ENCODE measurements around the gene KDM6B.

Gene KDM6B

GRCh38 chr17:7841396-7841914, 7.4 kb downstream of the KDM6B start:
- peak; percentile 94 for DNase-seq (ENCODE audit: low spot score)

DNA sequence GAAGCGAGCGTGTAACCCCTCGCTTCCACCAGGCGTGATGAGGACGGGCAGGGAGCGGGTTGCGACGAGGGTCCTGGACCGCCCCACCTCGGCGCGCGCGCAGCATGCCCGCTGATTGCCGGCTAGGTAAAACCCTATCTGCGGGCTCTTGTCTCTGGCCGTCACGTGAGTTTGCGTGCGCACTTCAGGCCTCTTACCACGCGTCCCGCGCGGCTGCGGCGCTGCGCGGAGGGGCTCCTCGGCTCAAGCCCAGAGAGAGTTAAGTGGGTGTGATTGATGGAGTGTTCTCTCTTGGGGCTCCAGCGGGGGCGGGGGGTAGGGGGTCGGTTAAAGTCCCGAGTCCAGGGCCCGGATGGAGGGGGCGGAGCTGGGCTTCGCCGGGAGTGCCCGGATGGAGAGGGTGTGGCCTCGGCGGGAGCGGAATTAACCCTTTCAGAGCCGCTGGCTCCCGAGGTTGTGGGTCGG, 7.9 kb downstream of the KDM6B start:
- peak; percentile 92 for DNase-seq (ENCODE audit: low spot score)

GRCh38 chr17:7842380-7843256, 8.6 kb downstream of the KDM6B start:
- DNase-seq (ENCODE audit: low spot score), result peak; percentile 72

DNA sequence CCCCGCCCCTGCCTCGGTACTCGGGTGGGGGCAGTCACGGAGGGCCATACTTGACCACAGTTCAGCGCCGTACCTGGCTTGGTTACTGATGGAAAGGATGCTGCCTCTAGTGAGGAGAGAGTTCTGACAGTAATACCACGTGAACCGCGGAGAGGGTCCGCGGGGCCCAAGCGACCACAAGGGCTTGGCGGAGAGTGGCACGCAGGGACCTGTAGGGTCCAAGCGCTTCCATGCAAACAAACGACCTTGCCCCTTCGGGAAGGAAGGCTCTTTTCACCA, 9.2 kb downstream of the KDM6B start:
- no peak for DNase-seq (ENCODE audit: low spot score)

DNA sequence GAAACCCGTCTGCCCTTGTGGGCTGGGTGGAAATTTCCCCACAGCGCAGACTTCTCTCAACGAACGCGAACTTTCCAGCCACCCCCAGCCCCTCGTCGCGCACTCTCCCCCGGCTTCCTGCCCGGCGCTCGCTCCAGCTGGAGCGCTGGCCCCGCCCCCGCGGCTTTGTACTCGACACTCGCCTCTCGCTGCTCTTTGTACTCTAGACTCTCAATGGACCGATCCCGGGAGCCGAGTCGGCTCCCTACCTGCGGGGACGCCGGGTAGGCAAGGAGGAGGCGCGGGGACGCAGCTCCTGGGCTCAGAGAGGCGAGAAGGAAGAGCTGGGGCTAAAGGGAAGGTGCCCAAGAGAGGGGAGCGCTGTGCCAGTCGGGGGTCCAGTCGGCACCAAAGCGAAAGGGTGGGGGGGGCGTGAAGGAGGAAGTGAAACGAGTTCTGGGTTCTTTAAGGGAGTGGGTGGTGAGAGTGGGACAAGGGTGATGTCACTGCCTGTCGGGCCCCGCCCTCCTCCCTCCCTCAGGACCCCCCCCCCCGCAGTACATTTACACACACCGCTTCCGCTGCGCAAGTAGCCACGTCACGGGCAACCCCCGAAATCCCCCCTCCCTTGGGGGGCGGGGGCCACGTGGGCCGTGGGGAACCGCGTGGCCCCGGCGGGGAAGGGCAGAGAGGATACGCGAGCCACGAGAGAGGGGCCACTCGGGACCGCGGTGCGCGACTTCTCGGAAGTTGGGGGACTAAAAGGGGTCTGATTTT, 9.7 kb downstream of the KDM6B start:
- DNase-seq (ENCODE audit: low spot score), result peak; percentile 84

DNA sequence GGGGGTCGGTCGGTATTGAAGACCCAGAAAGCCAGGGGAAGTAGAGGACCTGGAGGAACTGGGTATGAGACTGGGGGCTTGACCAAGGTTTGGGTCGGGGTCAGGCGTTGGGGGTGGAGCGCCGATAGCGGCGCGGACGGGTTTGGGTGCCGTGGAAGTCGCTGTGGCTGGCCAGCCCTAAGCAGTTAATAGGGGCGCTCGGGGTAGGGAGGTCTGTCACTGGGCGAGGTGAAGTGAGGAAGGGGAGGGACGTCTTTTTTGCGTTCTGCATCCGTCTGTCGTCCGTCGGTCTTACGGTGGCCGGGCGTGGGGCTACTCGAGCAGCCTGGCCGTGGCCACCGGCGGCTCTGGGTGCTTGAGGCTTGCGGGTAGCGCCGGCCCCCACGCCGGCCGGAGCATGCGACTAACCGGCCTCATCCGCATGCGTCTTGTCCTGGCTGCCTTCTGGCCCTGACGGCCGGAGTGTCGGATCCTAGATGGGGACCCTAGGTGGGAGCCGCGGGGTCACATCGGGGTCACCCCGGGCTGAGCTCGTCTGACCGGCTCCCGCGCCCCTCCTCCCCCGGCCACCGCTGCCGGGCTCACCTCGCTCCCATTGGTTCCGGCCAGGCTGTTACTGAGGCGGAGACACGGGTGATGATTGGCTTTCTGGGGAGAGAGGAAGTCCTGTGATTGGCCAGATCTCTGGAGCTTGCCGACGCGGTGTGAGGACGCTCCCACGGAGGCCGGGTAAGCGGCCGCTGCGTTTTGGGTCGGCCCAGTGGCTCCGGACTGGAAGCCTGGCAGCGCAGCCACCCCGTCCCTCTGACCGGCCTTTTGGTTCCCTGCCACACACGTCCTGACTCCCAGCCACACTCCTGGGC, 10.5 kb downstream of the KDM6B start:
- DNase-seq (ENCODE audit: low spot score), result peak; percentile 96

DNA sequence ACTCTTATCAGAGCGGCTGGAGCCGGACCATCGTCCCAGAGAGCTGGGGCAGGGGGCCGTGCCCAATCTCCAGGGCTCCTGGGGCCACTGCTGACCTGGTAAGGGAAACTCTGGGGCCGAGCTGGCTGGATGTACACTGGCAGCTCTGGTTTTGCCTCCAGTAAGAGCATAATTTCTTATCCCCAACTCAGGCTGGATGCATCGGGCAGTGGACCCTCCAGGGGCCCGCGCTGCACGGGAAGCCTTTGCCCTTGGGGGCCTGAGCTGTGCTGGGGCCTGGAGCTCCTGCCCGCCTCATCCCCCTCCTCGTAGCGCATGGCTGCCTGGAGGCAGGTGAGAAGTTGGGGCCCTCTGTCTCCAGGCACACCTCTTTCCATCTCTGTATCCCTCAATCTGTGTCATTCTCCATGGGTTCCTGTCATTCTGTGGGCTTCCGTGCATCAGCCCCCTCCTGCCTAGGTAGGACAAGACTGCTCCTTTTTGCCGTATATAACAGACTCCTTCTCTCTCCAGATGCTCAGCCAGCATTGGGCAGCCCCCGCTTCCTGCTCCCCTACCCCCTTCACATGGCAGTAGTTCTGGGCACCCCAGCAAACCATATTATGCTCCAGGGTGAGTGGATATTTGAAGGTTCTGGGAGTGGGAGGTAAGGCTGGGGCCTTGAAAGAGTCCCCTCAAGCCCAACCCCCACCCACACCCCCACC, 11.5 kb downstream of the KDM6B start:
- no peak for DNase-seq (ENCODE audit: low spot score)

- no peak for DNase-seq (ENCODE audit: low spot score)
Observed at GRCh38 chr17:7846063-7846735, 12.2 kb downstream of the KDM6B start.

DNA sequence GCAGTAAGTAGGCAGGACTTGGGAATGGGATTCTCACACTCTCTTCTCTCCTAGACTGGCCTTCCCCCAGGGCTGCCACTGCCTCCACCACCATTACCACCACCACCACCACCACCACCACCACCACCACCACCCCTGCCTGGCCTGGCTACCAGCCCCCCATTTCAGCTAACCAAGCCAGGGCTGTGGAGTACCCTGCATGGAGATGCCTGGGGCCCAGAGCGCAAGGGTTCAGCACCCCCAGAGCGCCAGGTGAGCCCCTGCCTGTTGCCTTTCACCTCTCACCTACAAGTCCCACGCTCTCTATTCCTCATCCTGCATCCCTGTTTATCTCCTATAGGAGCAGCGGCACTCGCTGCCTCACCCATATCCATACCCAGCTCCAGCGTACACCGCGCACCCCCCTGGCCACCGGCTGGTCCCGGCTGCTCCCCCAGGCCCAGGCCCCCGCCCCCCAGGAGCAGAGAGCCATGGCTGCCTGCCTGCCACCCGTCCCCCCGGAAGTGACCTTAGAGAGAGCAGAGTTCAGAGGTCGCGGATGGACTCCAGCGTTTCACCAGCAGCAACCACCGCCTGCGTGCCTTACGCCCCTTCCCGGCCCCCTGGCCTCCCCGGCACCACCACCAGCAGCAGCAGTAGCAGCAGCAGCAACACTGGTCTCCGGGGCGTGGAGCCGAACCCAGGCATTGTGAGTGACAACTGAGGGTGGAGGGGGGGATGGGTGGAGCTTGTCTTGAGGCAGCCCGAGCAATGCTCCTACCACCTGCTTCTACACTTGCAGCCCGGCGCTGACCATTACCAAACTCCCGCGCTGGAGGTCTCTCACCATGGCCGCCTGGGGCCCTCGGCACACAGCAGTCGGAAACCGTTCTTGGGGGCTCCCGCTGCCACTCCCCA, 13.0 kb downstream of the KDM6B start:
- no peak for DNase-seq (ENCODE audit: low spot score)

DNA sequence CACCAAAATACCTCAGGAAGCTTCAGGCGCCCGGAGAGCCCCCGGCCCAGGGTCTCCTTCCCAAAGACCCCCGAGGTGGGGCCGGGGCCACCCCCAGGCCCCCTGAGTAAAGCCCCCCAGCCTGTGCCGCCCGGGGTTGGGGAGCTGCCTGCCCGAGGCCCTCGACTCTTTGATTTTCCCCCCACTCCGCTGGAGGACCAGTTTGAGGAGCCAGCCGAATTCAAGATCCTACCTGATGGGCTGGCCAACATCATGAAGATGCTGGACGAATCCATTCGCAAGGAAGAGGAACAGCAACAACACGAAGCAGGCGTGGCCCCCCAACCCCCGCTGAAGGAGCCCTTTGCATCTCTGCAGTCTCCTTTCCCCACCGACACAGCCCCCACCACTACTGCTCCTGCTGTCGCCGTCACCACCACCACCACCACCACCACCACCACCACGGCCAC, 14.1 kb downstream of the KDM6B start:
- DNase-seq (ENCODE audit: low spot score), result no peak

DNA sequence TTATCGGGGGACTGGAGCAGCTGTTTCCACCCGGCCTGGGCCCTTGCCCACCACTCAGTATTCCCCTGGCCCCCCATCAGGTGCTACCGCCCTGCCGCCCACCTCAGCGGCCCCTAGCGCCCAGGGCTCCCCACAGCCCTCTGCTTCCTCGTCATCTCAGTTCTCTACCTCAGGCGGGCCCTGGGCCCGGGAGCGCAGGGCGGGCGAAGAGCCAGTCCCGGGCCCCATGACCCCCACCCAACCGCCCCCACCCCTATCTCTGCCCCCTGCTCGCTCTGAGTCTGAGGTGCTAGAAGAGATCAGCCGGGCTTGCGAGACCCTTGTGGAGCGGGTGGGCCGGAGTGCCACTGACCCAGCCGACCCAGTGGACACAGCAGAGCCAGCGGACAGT, 14.7 kb downstream of the KDM6B start:
- DNase-seq (ENCODE audit: low spot score), result no peak

GRCh38 chr17:7849130-7849750, 15.2 kb downstream of the KDM6B start:
- DNase-seq (ENCODE audit: low spot score), result no peak

DNA sequence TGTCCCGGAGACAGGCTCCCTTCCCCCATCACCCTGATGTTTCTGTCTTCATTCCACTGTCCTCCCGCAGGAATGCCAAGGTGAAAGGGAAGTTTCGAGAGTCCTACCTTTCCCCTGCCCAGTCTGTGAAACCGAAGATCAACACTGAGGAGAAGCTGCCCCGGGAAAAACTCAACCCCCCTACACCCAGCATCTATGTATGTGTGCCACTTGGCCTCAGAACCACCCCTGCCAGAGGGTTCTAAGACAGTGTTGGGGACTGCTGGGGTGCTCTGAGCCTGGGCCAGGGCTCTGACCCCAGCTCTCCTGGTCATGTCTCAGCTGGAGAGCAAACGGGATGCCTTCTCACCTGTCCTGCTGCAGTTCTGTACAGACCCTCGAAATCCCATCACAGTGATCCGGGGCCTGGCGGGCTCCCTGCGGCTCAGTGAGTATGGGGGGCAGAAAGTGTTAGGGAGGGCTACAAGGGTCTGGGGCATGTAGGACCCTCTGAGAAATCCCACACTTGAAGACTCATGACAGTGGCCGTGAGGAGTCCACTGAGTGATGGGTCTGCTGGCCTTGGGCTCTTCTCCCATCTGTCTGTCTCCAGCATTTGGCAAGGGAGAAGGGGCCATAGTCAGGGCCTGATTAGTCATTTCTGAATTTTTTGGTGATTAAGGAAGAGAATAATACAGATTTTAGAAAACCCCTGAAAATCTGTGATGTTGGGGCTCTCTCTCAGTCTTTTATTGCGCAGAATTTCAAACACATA, 15.9 kb downstream of the KDM6B start:
- no peak for DNase-seq (ENCODE audit: low spot score)

DNA sequence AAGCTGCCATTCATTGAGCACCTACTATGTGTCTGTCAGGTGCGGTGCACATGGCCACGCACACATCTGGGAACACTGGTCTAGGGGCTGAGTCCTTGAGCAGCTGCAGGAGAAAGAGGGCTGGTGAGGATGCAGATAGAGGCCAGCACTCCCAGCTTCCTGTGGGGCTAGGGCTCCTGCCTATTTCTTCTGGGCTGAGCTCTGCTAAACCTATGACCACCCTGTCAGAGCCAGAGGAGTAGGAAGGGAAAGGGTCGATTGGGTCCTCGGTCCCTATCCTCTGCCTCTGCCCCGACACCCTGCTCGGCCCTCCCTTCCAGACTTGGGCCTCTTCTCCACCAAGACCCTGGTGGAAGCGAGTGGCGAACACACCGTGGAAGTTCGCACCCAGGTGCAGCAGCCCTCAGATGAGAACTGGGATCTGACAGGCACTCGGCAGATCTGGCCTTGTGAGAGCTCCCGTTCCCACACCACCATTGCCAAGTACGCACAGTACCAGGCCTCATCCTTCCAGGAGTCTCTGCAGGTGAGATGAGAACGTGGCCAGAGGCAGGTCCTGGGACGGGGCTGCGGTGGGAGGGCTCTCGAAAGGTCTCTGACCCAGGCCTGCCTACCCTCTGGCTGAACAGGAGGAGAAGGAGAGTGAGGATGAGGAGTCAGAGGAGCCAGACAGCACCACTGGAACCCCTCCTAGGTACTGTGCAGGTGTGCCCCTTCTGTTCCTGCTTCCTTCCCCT, 16.9 kb downstream of the KDM6B start:
- DNase-seq (ENCODE audit: low spot score), result no peak

GRCh38 chr17:7851438-7852261, 17.6 kb downstream of the KDM6B start:
- DNase-seq (ENCODE audit: low spot score), result peak; percentile 94

DNA sequence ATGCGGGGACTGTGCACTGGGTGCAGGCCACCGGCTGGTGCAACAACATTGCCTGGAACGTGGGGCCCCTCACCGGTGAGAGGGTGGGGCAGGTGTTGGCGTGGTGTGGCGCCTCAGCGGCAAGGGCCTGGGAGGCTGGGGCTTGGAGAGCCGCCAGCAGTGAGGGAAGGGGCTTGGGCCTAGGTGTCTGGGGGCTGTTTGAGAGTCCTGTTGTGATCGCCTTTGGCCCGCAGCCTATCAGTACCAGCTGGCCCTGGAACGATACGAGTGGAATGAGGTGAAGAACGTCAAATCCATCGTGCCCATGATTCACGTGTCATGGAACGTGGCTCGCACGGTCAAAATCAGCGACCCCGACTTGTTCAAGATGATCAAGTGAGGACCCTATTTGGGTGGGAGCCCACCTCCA, 18.2 kb downstream of the KDM6B start:
- DNase-seq (ENCODE audit: low spot score), result no peak
